Astrocyte of the cerebellum (primary cell): Measurements from ENCODE around the gene BMP8A.

Experiments used
- DNase-seq: peaks from one replicate; pipeline ENCODE4 v3.0.0-alpha.2; 2011; ENCODE audit warnings: low read depth
- H3K4me3 ChIP-seq: 2 replicates; pipeline ENCODE4 v1.5.1; 2011; ENCODE audit warnings: mild to moderate bottlenecking, low read depth, low read length, moderate library complexity
- CTCF ChIP-seq: IDR thresholded peaks from 2 replicates; pipeline ENCODE4 v1.5.1; 2012; ENCODE audit warnings: low read length, low read depth, moderate library complexity, mild to moderate bottlenecking; ENCODE audit errors: missing control alignments
- in situ Hi-C: cut with HindIII; loops from 2 replicates; pipeline ENCODE4 v1.10.0; 2017; ENCODE audit warnings: low sequenced_read_pairs

BMP8A gene

GRCh38 chr1:39563669-39564068 lies 72.2 kb downstream of the BMP8A start:
- TF ChIP-seq CTCF, result no peak
- H3K4me3 ChIP-seq, result no peak overlapping the region
- DNase-seq, result no peak
- in situ Hi-C loops, result no loop called here

- no peak for DNase-seq
- in situ Hi-C loops, result no loop called here
- H3K4me3 ChIP-seq, result no peak overlapping the region
- TF ChIP-seq CTCF, result no peak
Observed at GRCh38 chr1:39564340-39564739, 72.9 kb downstream of the BMP8A start.

GRCh38 chr1:39564941-39565340 lies 73.5 kb downstream of the BMP8A start:
- in situ Hi-C loops, result no loop called here
- no peak for DNase-seq

GRCh38 chr1:39566441-39567137 lies 75.2 kb downstream of the BMP8A start:
- H3K4me3 ChIP-seq, result no peak overlapping the region
- TF ChIP-seq CTCF, result no peak
- in situ Hi-C loops, result no loop called here
- DNase-seq, result no peak

More at GRCh38 chr1:39564941-39565340, 73.5 kb downstream of the BMP8A start:
- no peak for TF ChIP-seq CTCF
- H3K4me3 ChIP-seq, result no peak overlapping the region

- in situ Hi-C loops, result no loop called here
- no peak overlapping the region for H3K4me3 ChIP-seq
- no peak for TF ChIP-seq CTCF
- no peak for DNase-seq
Observed at GRCh38 chr1:39567302-39567701, 75.9 kb downstream of the BMP8A start.

GRCh38 chr1:39568208-39568607 lies 76.8 kb downstream of the BMP8A start:
- no peak for TF ChIP-seq CTCF
- in situ Hi-C loops, result no loop called here
- DNase-seq, result no peak
- H3K4me3 ChIP-seq, result no peak overlapping the region
